Stimulated activated CD8-positive, alpha-beta memory T cell treated with anti-CD3 and anti-CD28 coated beads, Interleukin-4, amount 100 ng/mL, for 48 hours (primary cell): ENCODE measurements around the gene CCL20.
"Not testable (repeated sequence)": the region's sequence is repeated elsewhere in the genome, so short reads cannot be mapped to it uniquely, and the experiment has no call there.

Source experiments
- DNase-seq: peaks from one replicate; pipeline ENCODE4 v3.0.0-alpha.2; 2020

The CCL20 gene

GRCh38 chr2:227813562-227814353, at the start of gene CCL20:
TSS of gene CCL20 (plus strand) at chr2:227813842. CDS start at chr2:227813912, 70 bp downstream.
- DNase-seq, result no peak

GRCh38 chr2:227765788-227766372, 47.8 kb upstream of the CCL20 start:
- no peak for DNase-seq

GRCh38 chr2:227766373-227766883, 47.2 kb upstream of the CCL20 start:
- DNase-seq, result peak; percentile 78

GRCh38 chr2:227767830-227768229, 45.8 kb upstream of the CCL20 start:
- DNase-seq, result no peak

GRCh38 chr2:227772197-227772661, 41.4 kb upstream of the CCL20 start:
- DNase-seq, result no peak

- DNase-seq, result no peak
Measured at GRCh38 chr2:227772932-227773331, 40.7 kb upstream of the CCL20 start.

- no peak for DNase-seq
Measured at GRCh38 chr2:227774011-227774624, 39.5 kb upstream of the CCL20 start.

- DNase-seq, result no peak
Measured at GRCh38 chr2:227774895-227775842, 38.5 kb upstream of the CCL20 start.

GRCh38 chr2:227780981-227781615, 32.5 kb upstream of the CCL20 start:
- no peak for DNase-seq

GRCh38 chr2:227781841-227782240, 31.8 kb upstream of the CCL20 start:
- no peak for DNase-seq

- no peak for DNase-seq
Measured at GRCh38 chr2:227782804-227783203, 30.8 kb upstream of the CCL20 start.

- DNase-seq, result no peak
Measured at GRCh38 chr2:227783404-227784138, 30.1 kb upstream of the CCL20 start.

- DNase-seq, result no peak
Measured at GRCh38 chr2:227785293-227785692, 28.3 kb upstream of the CCL20 start.

GRCh38 chr2:227788561-227789018, 25.1 kb upstream of the CCL20 start:
- DNase-seq, result no peak

- DNase-seq, result no peak
Measured at GRCh38 chr2:227789803-227790202, 23.8 kb upstream of the CCL20 start.

- DNase-seq, result no peak
Measured at GRCh38 chr2:227793148-227793712, 20.4 kb upstream of the CCL20 start.

- DNase-seq, result no peak
Measured at GRCh38 chr2:227796045-227796711, 17.5 kb upstream of the CCL20 start.

- not testable (repeated sequence) for DNase-seq
Measured at GRCh38 chr2:227796768-227797167, 16.9 kb upstream of the CCL20 start.

GRCh38 chr2:227799202-227799601, 14.4 kb upstream of the CCL20 start:
- DNase-seq, result no peak

- no peak for DNase-seq
Measured at GRCh38 chr2:227802882-227803281, 10.8 kb upstream of the CCL20 start.
